ENCODE data around the gene POU2F3.

DNA sequence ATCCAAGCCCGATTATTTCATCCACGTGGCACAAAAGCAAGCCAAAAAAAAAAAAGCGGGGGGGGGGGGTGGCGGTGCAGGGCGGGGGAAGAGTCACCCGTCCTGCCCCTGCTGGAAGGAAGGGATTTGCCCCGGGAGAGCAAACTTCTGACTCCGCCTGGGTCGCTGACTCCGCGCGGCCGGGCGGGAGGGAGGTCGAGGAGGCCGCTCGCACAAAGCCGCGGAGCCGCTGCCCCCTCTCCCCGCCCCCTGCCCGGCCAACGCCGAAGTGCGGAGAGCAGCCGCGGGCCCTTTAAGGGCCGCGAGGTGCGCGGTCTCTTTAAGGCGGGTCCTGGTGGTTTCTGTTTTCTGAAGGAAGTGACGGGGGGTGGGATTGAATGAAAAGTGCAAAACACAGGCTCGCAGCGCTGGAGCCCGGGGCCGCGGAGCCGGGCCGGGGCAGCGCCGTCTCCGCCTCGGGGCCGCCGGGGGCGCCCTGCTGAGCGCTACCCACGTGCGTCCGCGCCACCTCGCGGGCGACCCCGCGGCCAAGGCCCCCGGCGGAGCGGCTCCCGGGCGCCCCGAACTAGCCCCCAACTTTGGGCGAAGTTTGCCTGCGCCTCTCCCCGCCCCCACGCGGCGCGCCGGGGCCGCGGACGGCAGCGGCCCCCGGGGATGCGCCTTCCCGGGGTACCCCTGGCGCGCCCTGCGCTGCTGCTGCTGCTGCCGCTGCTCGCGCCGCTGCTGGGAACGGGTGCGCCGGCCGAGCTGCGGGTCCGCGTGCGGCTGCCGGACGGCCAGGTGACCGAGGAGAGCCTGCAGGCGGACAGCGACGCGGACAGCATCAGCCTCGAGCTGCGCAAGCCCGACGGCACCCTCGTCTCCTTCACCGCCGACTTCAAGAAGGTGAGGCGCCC is 29.1 kb upstream of the POU2F3 start, which contains the start of gene OAF:
- TF ChIP-seq, protein P1, sequence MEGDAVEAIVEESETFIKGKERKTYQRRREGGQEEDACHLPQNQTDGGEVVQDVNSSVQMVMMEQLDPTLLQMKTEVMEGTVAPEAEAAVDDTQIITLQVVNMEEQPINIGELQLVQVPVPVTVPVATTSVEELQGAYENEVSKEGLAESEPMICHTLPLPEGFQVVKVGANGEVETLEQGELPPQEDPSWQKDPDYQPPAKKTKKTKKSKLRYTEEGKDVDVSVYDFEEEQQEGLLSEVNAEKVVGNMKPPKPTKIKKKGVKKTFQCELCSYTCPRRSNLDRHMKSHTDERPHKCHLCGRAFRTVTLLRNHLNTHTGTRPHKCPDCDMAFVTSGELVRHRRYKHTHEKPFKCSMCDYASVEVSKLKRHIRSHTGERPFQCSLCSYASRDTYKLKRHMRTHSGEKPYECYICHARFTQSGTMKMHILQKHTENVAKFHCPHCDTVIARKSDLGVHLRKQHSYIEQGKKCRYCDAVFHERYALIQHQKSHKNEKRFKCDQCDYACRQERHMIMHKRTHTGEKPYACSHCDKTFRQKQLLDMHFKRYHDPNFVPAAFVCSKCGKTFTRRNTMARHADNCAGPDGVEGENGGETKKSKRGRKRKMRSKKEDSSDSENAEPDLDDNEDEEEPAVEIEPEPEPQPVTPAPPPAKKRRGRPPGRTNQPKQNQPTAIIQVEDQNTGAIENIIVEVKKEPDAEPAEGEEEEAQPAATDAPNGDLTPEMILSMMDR (IDR thresholded peaks at IDR 0.05) = peak; percentile 21
- TF ChIP-seq EZH2 (IDR thresholded peaks at IDR 0.05) (no peak), EZH2phosphoT487 (IDR thresholded peaks at IDR 0.05) (no peak)
